GM18951 (cell line): Measurements from ENCODE around the gene SLITRK3.

Experiments
- POLR2A ChIP-seq: IDR thresholded peaks from 4 replicates; pipeline ENCODE4 v1.6.1; 2011; ENCODE audit warnings: mild to moderate bottlenecking; ENCODE audit not compliant: insufficient read length, insufficient read depth; ENCODE audit errors: extremely low read depth
- in situ Hi-C: fragments of 300-500 bp; cut with MboI; formaldehyde crosslinking; loops from one replicate; pipeline ENCODE4 v1.12.0; 2022; ENCODE audit warnings: low sequenced_read_pairs, mixed read lengths, inconsistent platforms; ENCODE audit not compliant: unreplicated experiment

The SLITRK3 gene

GRCh38 chr3:165195640-165196576 is at the start of gene SLITRK3:
Gene SLITRK3, minus strand, starts transcription at chr3:165196384. Its CDS starts 5,554 bp downstream, at chr3:165190830.
- no peak for TF ChIP-seq POLR2A
- in situ Hi-C loops: no loop called here

GRCh38 chr3:165243597-165243996 is 47.4 kb upstream of the SLITRK3 start:
- in situ Hi-C loops: no loop called here
- TF ChIP-seq POLR2A: no peak

GRCh38 chr3:165233501-165234195 is 37.5 kb upstream of the SLITRK3 start:
- no peak for TF ChIP-seq POLR2A
- in situ Hi-C loops: no loop called here

DNA sequence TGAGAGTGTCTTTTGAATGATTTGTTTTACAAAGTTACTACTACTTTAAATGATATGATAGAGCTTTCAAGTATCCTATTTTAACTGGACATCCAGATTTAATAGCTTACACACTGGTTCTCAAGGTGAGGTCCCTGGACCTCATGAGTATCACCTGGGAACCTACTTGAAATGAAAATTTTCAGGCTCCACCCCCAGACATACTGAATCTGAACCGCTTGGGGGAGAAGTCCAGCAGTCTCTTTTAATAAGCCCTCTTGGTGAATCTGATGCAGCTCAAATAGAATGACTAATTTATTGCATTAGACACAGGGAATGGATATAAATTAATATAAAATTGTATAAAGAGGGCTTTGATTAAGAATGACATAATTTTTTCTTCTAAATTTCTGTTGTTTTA is 29.4 kb upstream of the SLITRK3 start:
- in situ Hi-C loops: no loop called here
- TF ChIP-seq POLR2A: no peak

GRCh38 chr3:165217739-165218138 is 21.6 kb upstream of the SLITRK3 start:
- in situ Hi-C loops: no loop called here
- no peak for TF ChIP-seq POLR2A

DNA sequence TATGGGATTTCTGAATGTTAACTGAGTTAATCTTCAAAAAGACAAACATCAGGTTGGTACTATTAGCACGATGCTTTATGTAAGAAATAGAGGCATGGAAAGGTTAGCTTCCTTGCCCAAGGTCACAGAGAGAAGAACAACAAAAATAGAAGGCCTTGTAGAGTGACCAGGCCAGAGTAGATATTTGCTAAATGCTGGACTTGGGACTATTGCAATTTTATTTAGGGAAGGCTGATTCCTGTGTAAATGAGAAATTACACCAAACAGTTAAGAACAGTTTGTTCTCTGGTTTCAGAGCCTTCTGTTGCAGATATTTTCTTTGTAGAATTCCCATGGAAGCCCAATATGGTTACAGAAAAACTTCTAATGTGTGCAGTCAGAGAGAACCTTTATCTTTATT is 16.4 kb upstream of the SLITRK3 start:
- in situ Hi-C loops: no loop called here
- no peak for TF ChIP-seq POLR2A

DNA sequence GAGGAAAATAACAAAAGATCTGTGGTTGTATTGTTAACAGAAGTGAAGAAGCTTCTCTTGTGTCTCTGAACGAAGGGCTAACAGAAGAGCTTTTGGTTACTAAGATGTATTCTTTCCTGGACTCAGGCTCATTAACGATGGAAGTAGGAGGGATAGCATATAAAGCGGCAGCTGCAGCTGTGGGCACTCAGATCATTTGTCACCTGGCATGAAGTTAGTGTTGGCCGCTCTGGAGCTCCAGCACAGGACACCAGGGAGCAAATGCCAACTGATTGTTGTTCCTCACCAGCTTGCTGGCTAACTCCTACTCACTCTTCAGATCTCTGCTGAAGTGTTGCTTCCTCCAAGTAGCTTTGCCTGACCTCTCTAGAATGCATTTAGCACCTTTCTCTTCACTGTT is 15.5 kb upstream of the SLITRK3 start:
- no peak for TF ChIP-seq POLR2A
- in situ Hi-C loops: no loop called here

GRCh38 chr3:165210727-165211126 is 14.5 kb upstream of the SLITRK3 start:
- in situ Hi-C loops: no loop called here
- no peak for TF ChIP-seq POLR2A

DNA sequence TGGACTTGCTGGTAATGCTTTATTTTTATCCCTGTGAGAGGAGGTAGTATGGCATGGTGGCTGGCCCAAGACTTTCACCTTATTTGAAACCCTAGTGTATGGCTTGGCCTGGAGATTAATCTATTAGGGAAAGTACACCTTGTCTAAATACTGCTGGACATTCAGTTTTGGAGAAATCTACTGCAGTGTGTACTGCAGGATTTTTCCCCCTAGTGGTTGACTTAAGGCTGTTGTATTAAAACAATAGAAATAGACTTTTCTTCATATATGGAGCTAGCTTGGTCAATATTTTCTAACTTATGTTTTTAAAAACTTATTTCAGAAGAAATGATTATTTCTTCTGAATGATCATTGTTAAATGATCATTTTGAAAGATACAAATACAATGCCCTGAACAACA is 13.9 kb upstream of the SLITRK3 start:
- TF ChIP-seq POLR2A: no peak
- in situ Hi-C loops: no loop called here

- TF ChIP-seq POLR2A: no peak
- in situ Hi-C loops: no loop called here
Observed at GRCh38 chr3:165206454-165207266, 10.5 kb upstream of the SLITRK3 start.

GRCh38 chr3:165204445-165204844 is 8.3 kb upstream of the SLITRK3 start:
- TF ChIP-seq POLR2A: no peak
- in situ Hi-C loops: no loop called here

DNA sequence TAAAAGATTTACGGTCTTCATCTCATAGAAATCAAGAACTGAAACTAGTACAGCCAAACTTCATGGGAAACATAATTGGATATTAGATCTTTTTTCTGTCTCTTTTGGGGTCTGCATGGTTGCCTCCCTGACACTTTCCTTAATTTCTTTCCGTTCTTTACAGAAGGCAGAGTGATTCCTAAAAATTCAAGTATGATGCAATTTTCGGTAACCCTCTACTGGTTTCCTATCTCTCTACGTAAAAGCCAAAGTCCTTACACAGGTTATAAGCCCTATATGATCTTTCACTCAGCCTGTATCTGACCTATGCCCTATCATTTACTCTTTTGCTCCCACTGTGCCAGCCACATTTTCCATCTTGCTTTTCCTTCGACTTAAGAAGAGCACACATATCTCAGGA is 6.8 kb upstream of the SLITRK3 start:
- in situ Hi-C loops: no loop called here
- no peak for TF ChIP-seq POLR2A

DNA sequence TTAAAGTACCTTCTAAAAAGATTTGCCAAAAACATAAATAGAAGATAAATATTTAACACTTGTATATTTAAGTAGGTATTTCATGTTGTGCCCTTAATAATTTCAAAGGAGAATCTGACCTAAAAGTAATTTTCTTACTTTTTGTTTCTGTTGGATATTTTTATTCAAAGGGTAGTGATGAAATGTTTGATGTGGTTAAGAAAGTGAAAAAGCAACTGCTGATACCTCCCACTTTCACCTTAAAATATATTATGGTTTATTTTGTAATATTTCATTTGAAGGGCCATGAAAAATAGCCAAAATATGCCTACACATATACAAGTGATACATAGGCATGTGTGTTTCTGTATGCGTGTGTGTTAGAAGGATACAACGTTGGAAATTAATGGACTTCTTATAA is 5.8 kb upstream of the SLITRK3 start:
- no peak for TF ChIP-seq POLR2A
- in situ Hi-C loops: no loop called here
